G401 (cell line): ENCODE results near the gene PIP4K2B. TPM values are rescaled to one million over a fixed set of nuclear protein-coding genes. Genes with fewer than 3 reads are reported as not detected.

Source experiments
- DNase-seq: peaks from one replicate; pipeline ENCODE4 v3.0.0-alpha.2; 2015; ENCODE audit warnings: low spot score
- in situ Hi-C: cut with HindIII; loops from 2 replicates; pipeline ENCODE4 v1.10.0; 2016; ENCODE audit warnings: low sequenced_read_pairs, mixed read lengths
- total RNA-seq: library from RNA; depleted of rRNA; stranded (reverse); fragments of >200 nt; shearing (Covaris generic); gene quantifications from 2 replicates; pipeline ENCODE4 v1.2.3, GENCODE V29; 2014

PIP4K2B gene
- total RNA-seq, 1 experiment from 2014 or later = 46.2 TPM

DNA sequence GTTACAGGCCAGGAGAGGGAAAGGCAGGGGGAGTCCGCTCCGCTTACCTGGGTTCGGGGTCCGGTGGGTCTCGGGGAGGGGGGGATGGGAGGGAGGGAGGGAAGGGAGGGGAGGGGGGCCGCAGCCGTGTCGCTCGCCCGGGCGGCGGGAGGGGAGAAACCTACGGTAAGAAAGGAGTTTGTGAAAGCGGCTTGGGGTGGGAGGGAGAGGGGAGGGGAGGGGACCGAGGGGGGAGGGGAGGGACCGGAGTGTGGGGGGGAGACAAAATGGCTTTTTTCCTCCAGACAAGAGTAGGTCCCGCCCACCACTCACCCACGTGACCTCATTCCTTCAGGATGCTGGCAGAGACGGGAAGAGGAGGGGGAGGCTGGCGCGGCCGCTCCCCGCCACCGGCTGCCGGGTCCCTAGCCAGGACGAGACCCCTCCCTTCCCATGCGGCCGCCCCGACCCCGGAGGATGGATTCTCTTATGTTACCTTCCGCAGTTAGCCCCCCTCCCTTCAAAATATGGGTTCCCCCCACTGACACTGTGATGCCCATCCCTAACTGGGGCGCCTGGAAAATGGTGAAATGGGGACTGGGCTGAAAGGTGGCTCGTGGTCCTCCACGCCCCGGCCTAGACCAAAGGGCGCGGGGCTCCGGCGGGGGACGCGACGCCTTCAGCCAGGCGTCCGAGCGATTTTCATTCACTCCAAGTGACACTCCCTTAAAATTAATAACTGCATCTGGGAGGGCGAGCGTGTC lies 51.0 kb downstream of the PIP4K2B start, which contains the start of gene PCGF2:
TSS of gene PCGF2 (minus strand) at position 188 of the 743 bp plus-strand sequence. CDS start 7,934 bp downstream, outside the sequence.
- in situ Hi-C loops = no loop called here
- DNase-seq = peak; percentile 94

DNA sequence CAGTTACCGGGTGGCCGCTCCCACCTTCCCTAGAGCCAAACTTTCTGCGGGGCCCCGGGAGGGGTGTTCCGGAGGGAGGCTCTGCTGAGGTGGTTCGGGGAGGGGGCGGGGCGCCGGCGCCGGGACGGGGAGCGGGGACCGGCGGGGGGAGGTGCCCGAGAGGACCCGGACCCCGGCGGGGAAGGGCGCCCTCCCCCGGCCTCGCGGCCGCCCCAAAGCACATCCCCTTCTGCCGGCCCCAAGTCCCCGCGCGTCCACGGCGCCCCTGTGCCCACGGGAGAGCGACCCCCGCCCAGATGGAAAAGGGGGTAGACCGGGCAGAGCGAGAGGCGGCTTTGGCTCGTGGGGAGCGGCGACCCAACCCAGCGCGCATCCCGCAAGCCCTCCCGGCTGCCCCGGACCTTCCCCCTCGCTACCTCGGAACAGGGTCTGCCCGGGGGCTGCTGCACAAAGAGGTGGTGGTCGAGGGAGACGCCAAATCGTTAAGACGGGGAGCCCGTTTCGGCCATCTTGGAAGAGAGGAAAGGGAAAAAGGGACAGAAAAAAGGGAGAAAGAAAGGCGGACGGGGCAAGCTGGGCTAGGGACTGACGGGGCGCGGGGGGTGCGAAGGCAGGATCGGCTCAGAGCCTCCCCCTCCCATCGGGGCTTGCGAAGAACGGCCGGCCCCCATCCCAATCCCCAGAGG lies 51.8 kb downstream of the PIP4K2B start:
- in situ Hi-C loops = no loop called here
- DNase-seq = peak; percentile 29

DNA sequence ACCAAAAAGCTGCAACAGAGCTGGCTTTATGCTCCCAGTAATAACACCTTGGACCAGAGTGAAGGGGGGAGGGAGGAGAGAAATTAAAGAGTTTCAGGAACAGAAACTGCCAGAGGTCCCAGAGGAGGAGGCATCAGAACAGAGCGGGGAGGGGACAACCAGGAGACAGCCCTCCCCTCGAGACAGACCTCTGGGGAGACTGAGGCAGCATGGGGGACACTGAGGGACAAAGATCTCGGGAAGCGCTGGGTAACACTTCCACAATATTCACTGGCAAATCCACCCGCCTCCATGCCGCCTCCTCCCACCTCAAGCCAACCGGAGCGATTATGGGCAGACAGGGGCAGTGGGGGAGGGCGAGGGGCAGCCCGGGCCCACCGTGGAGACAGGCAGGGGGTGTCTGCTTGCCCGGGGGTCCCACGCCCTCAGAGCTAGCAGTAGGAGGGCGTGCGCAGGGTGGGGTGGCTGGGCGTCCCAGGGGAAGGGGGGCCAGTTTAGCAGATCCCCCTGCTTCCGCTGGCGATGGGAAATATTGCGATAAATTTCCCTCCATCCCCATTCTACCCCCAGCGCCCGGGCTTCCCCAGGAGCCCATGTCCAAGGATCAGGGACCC lies 52.4 kb downstream of the PIP4K2B start:
- in situ Hi-C loops = no loop called here
- no peak for DNase-seq

DNA sequence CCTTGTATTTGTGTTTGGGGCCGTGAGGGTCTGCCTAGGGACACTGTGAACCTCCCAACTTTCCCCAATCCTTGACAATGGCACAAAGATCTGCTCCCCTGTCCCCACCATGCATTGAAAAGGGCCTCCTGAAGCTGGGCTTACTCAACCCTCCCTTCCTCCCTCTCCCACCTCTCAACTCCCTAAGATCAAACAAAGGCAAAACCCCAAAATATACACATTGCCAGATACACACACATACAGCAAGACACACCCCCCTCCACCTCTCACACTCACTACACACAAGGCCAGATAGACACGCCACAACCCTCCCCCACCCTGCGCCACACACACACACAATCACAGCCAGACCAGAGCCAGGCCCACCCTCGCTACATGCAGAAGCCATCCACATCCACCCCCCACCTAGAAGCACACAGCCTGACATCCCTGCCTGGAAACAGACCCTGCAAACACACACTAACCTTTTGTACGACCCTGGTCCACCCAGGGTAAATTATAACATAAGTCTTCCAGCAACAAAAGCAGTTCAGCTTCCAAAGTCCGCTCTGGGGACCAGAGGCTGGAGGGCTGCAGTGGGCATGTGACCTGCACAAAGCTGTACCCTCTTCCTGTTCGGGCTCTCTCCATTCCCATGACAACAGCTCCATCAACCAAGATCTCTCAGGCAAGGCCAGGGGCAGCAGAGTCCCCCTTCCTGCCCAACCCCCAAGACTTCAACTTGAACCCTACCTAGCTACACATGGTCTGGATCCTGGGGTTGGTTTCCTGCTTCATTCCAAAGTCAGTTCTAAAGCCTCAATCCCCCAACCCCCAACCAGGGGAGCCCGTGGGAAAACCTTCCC lies 53.1 kb downstream of the PIP4K2B start:
- in situ Hi-C loops = no loop called here
- DNase-seq = no peak

GRCh38 chr17:38745545-38745944 lies 53.8 kb downstream of the PIP4K2B start:
- DNase-seq = peak; percentile 19
- in situ Hi-C loops = no loop called here

DNA sequence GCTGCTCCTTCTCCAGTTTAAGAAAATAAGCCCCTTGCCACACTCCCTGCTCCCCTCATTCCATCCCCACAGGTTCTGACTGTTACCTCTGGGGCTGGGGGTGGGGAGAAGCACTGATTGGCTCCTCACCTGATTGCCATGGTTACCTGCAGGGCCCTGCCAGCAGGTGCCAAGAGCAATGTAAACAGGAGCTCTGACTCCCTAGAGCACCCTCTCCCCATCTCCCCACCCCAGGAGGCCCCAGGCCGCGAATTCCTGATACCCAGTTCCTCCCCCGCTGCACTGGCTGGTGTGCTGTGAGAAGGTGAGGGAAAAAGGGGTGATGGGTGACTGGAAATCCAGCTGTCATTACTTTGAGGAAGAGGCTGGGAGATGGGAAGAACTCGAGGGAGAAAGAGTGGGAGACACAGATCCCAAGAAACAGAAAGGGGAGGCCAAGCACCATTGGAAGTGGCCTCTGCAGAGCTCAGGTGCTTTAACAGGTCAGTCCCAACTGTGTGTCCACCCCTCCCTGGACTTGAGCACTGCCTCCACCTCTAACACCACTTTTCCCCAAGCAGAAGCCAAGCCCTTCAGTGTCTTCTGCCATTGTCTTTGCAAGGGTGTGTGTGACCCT lies 55.7 kb downstream of the PIP4K2B start:
- peak; percentile 22 for DNase-seq
- in situ Hi-C loops = no loop called here

DNA sequence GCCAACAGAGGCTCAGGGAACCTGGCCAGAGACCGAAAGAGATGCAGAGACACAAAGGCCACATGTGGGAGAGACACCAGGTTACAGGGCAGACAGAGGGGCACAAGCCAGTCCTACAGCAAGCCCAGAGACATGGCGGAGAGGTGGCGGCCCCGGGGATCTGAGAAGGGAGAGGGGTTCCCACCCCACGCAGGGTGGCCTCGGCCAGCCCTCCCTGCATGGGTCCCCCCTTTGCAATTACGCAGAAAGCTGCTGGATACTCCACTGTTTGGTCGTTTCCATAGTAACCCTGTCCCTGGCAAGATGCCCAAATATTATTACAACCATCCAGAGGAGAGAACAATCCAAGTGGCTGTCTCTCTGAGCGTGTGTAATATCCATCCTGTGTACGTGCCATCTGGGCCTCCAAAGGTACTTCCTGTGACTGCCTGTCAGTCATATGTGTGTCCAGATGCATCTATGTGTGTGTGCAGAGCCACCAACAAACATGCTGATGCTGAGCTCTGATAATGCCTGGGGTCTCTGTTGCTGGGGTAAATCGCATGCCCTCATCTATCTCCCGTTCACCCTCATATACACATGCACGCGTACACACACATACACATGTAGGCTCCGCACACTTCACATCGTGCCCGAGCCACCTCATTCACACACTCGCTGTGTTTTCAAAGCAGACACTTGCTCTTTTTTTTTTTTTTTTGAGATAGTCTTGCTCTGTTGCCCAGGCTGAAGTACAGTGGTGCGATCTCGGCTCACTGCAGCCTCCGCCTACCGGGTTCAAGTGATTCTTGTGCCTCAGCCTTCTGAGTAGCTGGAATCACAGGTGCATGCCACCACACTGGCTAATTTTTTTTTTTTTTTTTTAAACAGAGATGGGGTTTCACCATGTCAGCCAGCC lies 56.7 kb downstream of the PIP4K2B start:
- peak; percentile 89 for DNase-seq
- in situ Hi-C loops = no loop called here

DNA sequence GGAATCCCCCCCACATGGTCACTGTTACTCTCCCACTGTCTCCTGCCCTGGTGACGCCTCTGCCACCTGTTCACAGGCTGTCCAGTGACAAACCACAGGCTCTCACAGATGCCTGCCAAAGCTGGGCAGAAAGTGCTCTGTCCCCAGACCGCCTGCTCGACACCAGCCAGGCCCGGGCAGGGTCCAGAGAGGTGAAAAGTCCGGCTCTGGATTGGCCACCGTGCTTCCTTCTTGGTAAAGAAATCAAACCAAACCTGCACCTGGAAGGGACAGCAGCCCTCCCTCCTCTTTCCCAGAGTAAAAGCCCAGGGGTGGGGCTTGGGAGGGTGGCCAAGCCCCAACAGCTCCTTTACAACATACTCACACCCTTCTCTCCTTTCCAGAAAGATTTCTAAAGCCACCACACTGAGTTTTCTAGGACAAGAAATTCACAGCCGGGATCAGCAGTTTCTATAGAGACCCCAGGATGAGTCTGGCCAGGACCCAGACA lies 57.4 kb downstream of the PIP4K2B start:
- peak; percentile 66 for DNase-seq
- in situ Hi-C loops = no loop called here

DNA sequence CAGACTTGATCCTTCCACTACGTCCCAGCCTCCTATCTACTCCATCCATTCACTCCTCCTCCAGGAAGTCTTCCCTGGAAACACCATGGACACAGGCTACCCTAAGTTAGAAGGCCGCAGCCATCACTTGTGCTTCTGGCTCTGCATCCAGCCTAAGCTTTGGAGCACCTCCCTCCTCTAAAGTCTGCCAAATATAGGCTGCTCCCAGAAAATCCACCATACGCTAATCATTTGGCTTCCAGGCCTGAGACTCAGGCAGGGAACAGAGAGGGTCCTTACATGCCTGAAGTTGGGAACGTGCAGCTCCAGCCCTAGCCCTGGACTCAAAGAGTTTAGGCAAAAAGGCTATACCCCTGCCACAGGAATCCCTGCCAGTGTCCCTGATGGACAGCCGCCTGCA lies 57.9 kb downstream of the PIP4K2B start:
- DNase-seq = no peak
- in situ Hi-C loops = no loop called here

DNA sequence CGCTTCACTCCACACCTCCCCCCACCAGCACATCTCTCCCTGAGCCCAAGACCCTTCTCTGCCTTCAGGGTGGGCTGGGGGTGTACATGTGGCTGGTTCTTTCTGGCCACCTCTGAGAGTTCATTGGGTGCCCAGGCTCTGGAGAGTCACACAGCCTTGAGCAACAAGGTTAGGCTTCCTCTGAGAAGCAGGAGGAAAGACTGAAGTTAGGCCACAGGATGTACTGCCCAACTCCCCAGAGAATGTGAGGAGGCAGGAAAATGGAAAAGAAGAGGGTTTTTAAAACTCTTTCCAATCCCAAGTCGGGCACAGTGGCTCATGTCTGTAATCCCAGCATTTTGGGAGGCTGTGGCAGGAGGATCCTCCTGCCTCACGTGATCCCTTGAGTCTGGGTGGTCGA lies 58.5 kb downstream of the PIP4K2B start:
- in situ Hi-C loops = no loop called here
- peak; percentile 0 for DNase-seq

- in situ Hi-C loops = no loop called here
Observed at GRCh38 chr17:38740044-38740443, 59.3 kb downstream of the PIP4K2B start.

DNA sequence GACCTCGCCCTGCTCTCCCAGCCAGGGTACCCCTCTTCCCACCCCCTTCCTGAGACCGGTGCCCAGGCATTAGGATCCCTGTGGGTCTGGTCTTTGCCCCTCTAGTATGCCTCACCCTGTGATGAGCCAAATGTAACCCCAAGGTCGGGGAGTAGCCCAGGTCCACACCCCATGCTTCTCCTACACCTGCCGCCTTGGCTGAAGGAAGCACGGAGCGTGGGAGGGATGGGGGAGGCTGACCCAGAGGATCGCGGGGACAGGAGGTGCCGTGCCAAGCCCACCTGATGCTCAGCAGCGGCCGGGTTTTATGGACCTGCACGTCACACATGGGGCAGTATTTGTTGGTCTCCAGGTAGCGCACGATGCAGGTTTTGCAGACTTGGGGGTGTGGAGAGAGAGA lies 60.1 kb downstream of the PIP4K2B start:
- in situ Hi-C loops = no loop called here

More at GRCh38 chr17:38740044-38740443, 59.3 kb downstream of the PIP4K2B start:
- no peak for DNase-seq

DNA sequence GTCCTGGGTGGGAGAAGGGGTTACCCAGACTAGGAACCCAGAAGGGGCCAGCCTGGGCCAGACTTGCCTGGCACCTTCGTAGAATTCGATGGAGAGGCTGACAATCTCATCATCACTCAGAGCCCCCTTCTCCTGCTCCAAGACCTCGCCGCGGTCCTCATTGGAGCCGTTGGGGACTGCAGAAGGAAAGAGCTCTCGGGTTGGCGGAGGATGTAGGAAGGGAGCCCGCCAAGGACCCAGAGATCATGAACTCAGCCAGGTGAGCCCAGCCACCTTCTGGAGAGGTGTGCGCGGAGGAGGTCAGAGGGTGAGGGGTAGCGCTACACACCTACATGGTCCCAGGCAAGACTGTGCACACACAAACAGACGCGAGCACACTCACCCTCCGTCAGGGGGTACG lies 60.7 kb downstream of the PIP4K2B start:
- in situ Hi-C loops = no loop called here
- peak; percentile 0 for DNase-seq

More for the DNA sequence above, 60.1 kb downstream of the PIP4K2B start:
- DNase-seq = no peak

GRCh38 chr17:38738007-38738662 lies 61.2 kb downstream of the PIP4K2B start:
- in situ Hi-C loops = no loop called here
- DNase-seq = no peak

DNA sequence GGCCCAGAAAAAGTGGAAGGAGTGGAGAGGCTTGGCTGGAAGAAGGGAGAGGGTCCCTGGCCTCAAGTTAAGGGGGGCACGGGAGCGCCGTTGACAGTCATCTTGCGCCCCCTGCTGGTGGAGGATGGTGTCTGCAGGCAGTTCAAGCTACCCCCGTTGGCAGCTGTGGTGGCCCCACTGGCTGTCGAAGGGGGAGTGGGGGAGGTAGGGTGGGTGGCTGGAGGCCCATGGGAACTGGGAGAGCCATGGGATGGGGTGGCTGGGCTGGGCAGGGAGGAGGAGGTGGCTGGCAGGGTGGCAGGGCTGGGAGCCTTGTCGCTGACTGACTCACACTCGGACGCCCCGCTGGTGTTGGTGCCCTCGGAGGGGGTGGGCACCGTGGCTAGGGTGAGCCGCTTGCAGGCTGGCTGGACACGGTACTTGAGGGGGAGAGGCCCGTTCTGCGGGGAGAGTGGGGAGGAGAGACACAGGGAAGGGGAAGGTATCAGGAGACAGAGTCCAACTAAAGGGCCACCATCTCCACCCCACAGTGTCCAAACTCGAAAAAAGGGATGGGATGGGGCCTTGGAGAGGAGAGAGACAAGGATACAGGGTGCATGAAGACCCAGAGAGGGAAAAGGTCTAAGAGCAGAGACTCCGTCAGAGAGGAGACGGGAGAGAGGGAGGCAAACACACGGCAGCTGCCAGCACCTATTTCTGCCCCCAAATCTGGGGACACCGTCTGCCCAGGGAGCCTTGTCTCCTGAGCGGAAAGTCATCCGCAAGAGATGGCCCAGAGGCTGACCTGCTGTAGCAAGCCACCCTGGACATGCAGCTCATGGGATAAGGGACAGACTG lies 64.0 kb downstream of the PIP4K2B start:
- DNase-seq = peak; percentile 51
- in situ Hi-C loops = no loop called here
